Measurements from ENCODE around the gene CSMD2.

Gene CSMD2

DNA sequence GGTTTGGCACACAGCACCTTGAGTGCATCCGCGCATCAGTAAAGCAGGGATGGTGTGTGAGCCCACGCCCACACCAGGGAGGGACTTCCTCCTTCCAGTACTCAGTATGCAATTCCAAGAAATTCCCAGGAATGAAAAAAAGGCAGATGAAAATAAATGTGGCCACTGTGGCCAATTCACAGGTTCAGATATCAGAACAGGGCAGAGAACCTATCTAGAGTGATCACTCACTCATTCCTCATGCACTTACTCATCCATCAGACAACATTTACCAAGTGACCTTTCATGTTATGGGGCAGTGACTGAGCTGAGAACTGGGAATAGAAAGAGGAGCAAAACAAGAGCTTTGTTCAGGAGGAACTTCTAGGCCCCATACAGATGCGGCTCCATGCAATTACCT lies 578.9 kb downstream of the CSMD2 start:
- no peaks in the 10 kb centered on the region for H3K27me3 ChIP-seq (ENCODE audit: insufficient read depth, low read length, poor library complexity)
- no peak overlapping the region for H3K4ac ChIP-seq (ENCODE audit: low read depth, low read length)
- DNase-seq, result no peak
- H3K56ac ChIP-seq (ENCODE audit: low read length), result no peak overlapping the region
- no peaks in the 10 kb centered on the region for H3K4me1 ChIP-seq (ENCODE audit: control insufficient read depth, low read depth, low read length)
- no peaks in the 10 kb centered on the region for H3K36me3 ChIP-seq (ENCODE audit: control insufficient read depth, insufficient read depth, low read length)
- no peak overlapping the region for H3K4me2 ChIP-seq (ENCODE audit: low read length)
- no peaks in the 10 kb centered on the region for H3K79me1 ChIP-seq (ENCODE audit: low read length)
- H2BK5ac ChIP-seq (ENCODE audit: low read length), result no peak overlapping the region
- no CpG with 5 or more reads among the region's 4 CpGs for WGBS (ENCODE audit: extremely low coverage, insufficient coverage, low lambda C conversion rate)
- no peak overlapping the region for H3K4me3 ChIP-seq (ENCODE audit: low read length)
- no peak overlapping the region for H3K18ac ChIP-seq (ENCODE audit: low read length)
- H3K23ac ChIP-seq (ENCODE audit: low read length), result no peak overlapping the region
- H2BK120ac ChIP-seq (ENCODE audit: low read depth, low read length), result no peak overlapping the region
- H3K9ac ChIP-seq (ENCODE audit: low read length), result no peak overlapping the region
- H3K79me2 ChIP-seq (ENCODE audit: control insufficient read depth, insufficient read depth, low read length), result no peaks in the 10 kb centered on the region
- H4K8ac ChIP-seq (ENCODE audit: low read depth, low read length), result no peak overlapping the region
- no peak overlapping the region for H2AK5ac ChIP-seq (ENCODE audit: low read length)
- H3K27ac ChIP-seq (ENCODE audit: low read depth, low read length), result no peak overlapping the region
- no peak overlapping the region for H2BK15ac ChIP-seq (replicated peaks; ENCODE audit: low read depth)
- H4K5ac ChIP-seq (ENCODE audit: low read length), result no peak overlapping the region

- no peak overlapping the region for H3K56ac ChIP-seq (ENCODE audit: low read length)
- no peak overlapping the region for H3K4me2 ChIP-seq (ENCODE audit: low read length)
- H4K5ac ChIP-seq (ENCODE audit: low read length), result no peak overlapping the region
- no peaks in the 10 kb centered on the region for H3K79me2 ChIP-seq (ENCODE audit: control insufficient read depth, insufficient read depth, low read length)
- H3K4me3 ChIP-seq (ENCODE audit: low read length), result no peak overlapping the region
- H3K36me3 ChIP-seq (ENCODE audit: control insufficient read depth, insufficient read depth, low read length), result no peaks in the 10 kb centered on the region
- no peak overlapping the region for H2AK5ac ChIP-seq (ENCODE audit: low read length)
- no peak overlapping the region for H2BK15ac ChIP-seq (replicated peaks; ENCODE audit: low read depth)
- H3K9ac ChIP-seq (ENCODE audit: low read length), result no peak overlapping the region
- no peaks in the 10 kb centered on the region for H3K79me1 ChIP-seq (ENCODE audit: low read length)
- H4K8ac ChIP-seq (ENCODE audit: low read depth, low read length), result no peak overlapping the region
- no peak overlapping the region for H2BK120ac ChIP-seq (ENCODE audit: low read depth, low read length)
- H2BK5ac ChIP-seq (ENCODE audit: low read length), result no peak overlapping the region
- H3K4me1 ChIP-seq (ENCODE audit: control insufficient read depth, low read depth, low read length), result no peaks in the 10 kb centered on the region
- H3K27me3 ChIP-seq (ENCODE audit: insufficient read depth, low read length, poor library complexity), result no peaks in the 10 kb centered on the region
- H3K18ac ChIP-seq (ENCODE audit: low read length), result no peak overlapping the region
- H3K4ac ChIP-seq (ENCODE audit: low read depth, low read length), result no peak overlapping the region
- DNase-seq, result no peak
- no CpG with 5 or more reads among the region's 6 CpGs for WGBS (ENCODE audit: extremely low coverage, insufficient coverage, low lambda C conversion rate)
- H3K27ac ChIP-seq (ENCODE audit: low read depth, low read length), result no peak overlapping the region
- no peak overlapping the region for H3K23ac ChIP-seq (ENCODE audit: low read length)
These were observed 581.5 kb downstream of the CSMD2 start for GRCh38 chr1:33583567-33583966.

- H4K8ac ChIP-seq (ENCODE audit: low read depth, low read length), result no peak overlapping the region
- no peaks in the 10 kb centered on the region for H3K36me3 ChIP-seq (ENCODE audit: control insufficient read depth, insufficient read depth, low read length)
- no peaks in the 10 kb centered on the region for H3K4me1 ChIP-seq (ENCODE audit: control insufficient read depth, low read depth, low read length)
- H2BK15ac ChIP-seq (replicated peaks; ENCODE audit: low read depth), result no peak overlapping the region
- H3K79me1 ChIP-seq (ENCODE audit: low read length), result no peaks in the 10 kb centered on the region
- H2BK120ac ChIP-seq (ENCODE audit: low read depth, low read length), result no peak overlapping the region
- H3K4me2 ChIP-seq (ENCODE audit: low read length), result no peak overlapping the region
- H3K4ac ChIP-seq (ENCODE audit: low read depth, low read length), result no peak overlapping the region
- H3K56ac ChIP-seq (ENCODE audit: low read length), result no peak overlapping the region
- no peaks in the 10 kb centered on the region for H3K79me2 ChIP-seq (ENCODE audit: control insufficient read depth, insufficient read depth, low read length)
- H3K4me3 ChIP-seq (ENCODE audit: low read length), result no peak overlapping the region
- DNase-seq, result no peak
- H2BK5ac ChIP-seq (ENCODE audit: low read length), result no peak overlapping the region
- H2AK5ac ChIP-seq (ENCODE audit: low read length), result no peak overlapping the region
- H3K9ac ChIP-seq (ENCODE audit: low read length), result no peak overlapping the region
- H3K27ac ChIP-seq (ENCODE audit: low read depth, low read length), result no peak overlapping the region
- no peak overlapping the region for H3K18ac ChIP-seq (ENCODE audit: low read length)
- no peak overlapping the region for H4K5ac ChIP-seq (ENCODE audit: low read length)
- no peaks in the 10 kb centered on the region for H3K27me3 ChIP-seq (ENCODE audit: insufficient read depth, low read length, poor library complexity)
- no peak overlapping the region for H3K23ac ChIP-seq (ENCODE audit: low read length)
- WGBS (ENCODE audit: extremely low coverage, insufficient coverage, low lambda C conversion rate), result no CpG with 5 or more reads among the region's 16 CpGs
These were observed 586.2 kb downstream of the CSMD2 start for GRCh38 chr1:33578557-33579448.

- Histone ChIP-seq H3K36me3 (ENCODE audit: control insufficient read depth, insufficient read depth, low read length) (no peaks in the 10 kb centered on the region), H2BK15ac (replicated peaks; ENCODE audit: low read depth) (no peak overlapping the region), H2BK5ac (ENCODE audit: low read length) (no peak overlapping the region), H3K18ac (ENCODE audit: low read length) (no peak overlapping the region), H3K27ac (ENCODE audit: low read depth, low read length) (no peak overlapping the region), H3K4me3 (ENCODE audit: low read length) (no peak overlapping the region), H3K79me2 (ENCODE audit: control insufficient read depth, insufficient read depth, low read length) (no peaks in the 10 kb centered on the region), H4K8ac (ENCODE audit: low read depth, low read length) (no peak overlapping the region), H3K4ac (ENCODE audit: low read depth, low read length) (no peak overlapping the region), H3K23ac (ENCODE audit: low read length) (no peak overlapping the region), H3K4me1 (ENCODE audit: control insufficient read depth, low read depth, low read length) (no peaks in the 10 kb centered on the region), H3K56ac (ENCODE audit: low read length) (peak overlapping the region; percentile 5), H4K5ac (ENCODE audit: low read length) (no peak overlapping the region), H2AK5ac (ENCODE audit: low read length) (no peak overlapping the region), H2BK120ac (ENCODE audit: low read depth, low read length) (no peak overlapping the region), H3K9ac (ENCODE audit: low read length) (no peak overlapping the region), H3K4me2 (ENCODE audit: low read length) (no peak overlapping the region), H3K27me3 (ENCODE audit: insufficient read depth, low read length, poor library complexity) (no peaks in the 10 kb centered on the region), H3K79me1 (ENCODE audit: low read length) (no peaks in the 10 kb centered on the region)
- DNase-seq, result no peak
- WGBS (ENCODE audit: extremely low coverage, insufficient coverage, low lambda C conversion rate), result no CpG with 5 or more reads among the region's 9 CpGs
These were observed 587.4 kb downstream of the CSMD2 start for GRCh38 chr1:33577663-33578062.

DNA sequence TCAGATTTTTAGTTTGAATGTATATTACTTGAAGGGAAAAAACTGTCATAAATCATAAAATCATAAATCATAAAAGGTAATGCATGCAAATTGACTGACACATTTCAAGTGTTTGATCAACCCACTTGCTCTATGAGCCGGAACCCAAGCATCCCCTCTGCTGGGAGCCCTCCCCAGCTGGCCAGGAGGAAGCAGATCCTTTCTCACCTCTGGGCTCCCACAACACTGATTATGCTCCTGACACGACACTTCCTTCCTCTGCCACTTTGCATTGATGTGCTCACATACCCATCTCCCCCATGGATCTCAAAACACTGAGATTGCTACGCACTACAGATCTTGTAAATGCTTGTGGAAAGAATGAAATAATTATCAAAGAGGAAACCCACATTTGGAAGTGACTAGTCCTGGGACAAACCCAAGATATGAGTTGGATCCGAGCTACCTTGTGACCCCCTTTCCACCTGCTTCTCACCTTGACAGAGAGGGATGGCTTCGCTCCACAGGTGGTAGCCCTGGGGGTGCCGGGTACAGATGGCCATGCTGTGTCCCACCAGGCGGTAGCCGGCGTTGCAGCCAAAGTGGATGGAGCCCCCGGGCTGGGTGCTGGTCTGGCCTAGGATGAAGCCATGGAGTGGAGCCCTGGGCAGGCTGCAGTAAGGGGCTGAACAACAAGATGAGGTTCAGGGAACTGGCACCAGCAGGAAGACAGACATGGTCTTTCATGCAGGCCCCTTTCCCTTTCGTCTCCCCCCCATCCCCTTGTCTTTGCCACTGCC lies 588.0 kb downstream of the CSMD2 start:
- Histone ChIP-seq H3K9ac (ENCODE audit: low read length) (no peak overlapping the region), H3K4me1 (ENCODE audit: control insufficient read depth, low read depth, low read length) (no peaks in the 10 kb centered on the region), H3K79me1 (ENCODE audit: low read length) (no peaks in the 10 kb centered on the region), H2AK5ac (ENCODE audit: low read length) (no peak overlapping the region), H4K8ac (ENCODE audit: low read depth, low read length) (no peak overlapping the region), H3K27ac (ENCODE audit: low read depth, low read length) (no peak overlapping the region), H3K18ac (ENCODE audit: low read length) (no peak overlapping the region), H3K4ac (ENCODE audit: low read depth, low read length) (no peak overlapping the region), H3K4me3 (ENCODE audit: low read length) (no peak overlapping the region), H3K23ac (ENCODE audit: low read length) (no peak overlapping the region), H2BK120ac (ENCODE audit: low read depth, low read length) (no peak overlapping the region), H3K56ac (ENCODE audit: low read length) (no peak overlapping the region), H4K5ac (ENCODE audit: low read length) (no peak overlapping the region), H2BK15ac (replicated peaks; ENCODE audit: low read depth) (no peak overlapping the region), H3K4me2 (ENCODE audit: low read length) (no peak overlapping the region), H2BK5ac (ENCODE audit: low read length) (no peak overlapping the region), H3K27me3 (ENCODE audit: insufficient read depth, low read length, poor library complexity) (no peaks in the 10 kb centered on the region), H3K36me3 (ENCODE audit: control insufficient read depth, insufficient read depth, low read length) (no peaks in the 10 kb centered on the region), H3K79me2 (ENCODE audit: control insufficient read depth, insufficient read depth, low read length) (no peaks in the 10 kb centered on the region)
- no CpG with 5 or more reads among the region's 11 CpGs for WGBS (ENCODE audit: extremely low coverage, insufficient coverage, low lambda C conversion rate)
- peak; percentile 3 for DNase-seq

Measured in mesendoderm (in vitro differentiated cells).